ENCODE measurements around the gene THOC1.

GRCh38 chr18:253121-253520, 14.7 kb downstream of the THOC1 start:
- TF ChIP-seq POLR2A (IDR thresholded peaks at IDR 0.05) (no peak), EP300 (IDR thresholded peaks at IDR 0.05) (no peak)
